Stimulated activated effector memory CD8-positive, alpha-beta T cell treated with anti-CD3 and anti-CD28 coated beads, Interleukin-12 subunit alpha, Interleukin-12 subunit beta, amount 100 ng/mL, for 72 hours (primary cell): ENCODE results near the gene ADCY7.
A peak's percentile ranks its signal among the peaks of the same experiment; 100 is the strongest.

Source experiments
- ATAC-seq: fragments of 150-1000 bp; cut with Tn5 transposase; 2 replicates; pipeline ENCODE4 v1.10.0; 2021
- DNase-seq, 2 donors: peaks; one replicate each; pipeline ENCODE4 v3.0.0; 2021 to 2022; ENCODE audit warnings: low spot score in 2 of 2
- H3K27ac Mint-ChIP-seq: one replicate; pipeline ENCODE4 v1.8.0; 2022; ENCODE audit warnings: mild to moderate bottlenecking, mixed read lengths
- H3K36me3 Mint-ChIP-seq: one replicate; pipeline ENCODE4 v1.8.0; 2022; ENCODE audit warnings: mild to moderate bottlenecking, mixed read lengths
- H3K4me1 Mint-ChIP-seq: one replicate; pipeline ENCODE4 v1.8.0; 2022; ENCODE audit warnings: mixed read lengths
- H3K4me3 Mint-ChIP-seq: one replicate; pipeline ENCODE4 v1.8.0; 2022; ENCODE audit warnings: mild to moderate bottlenecking, mixed read lengths
- H3K9me3 Mint-ChIP-seq: one replicate; pipeline ENCODE4 v1.8.0; 2022; ENCODE audit warnings: mixed read lengths

ADCY7 gene

DNA sequence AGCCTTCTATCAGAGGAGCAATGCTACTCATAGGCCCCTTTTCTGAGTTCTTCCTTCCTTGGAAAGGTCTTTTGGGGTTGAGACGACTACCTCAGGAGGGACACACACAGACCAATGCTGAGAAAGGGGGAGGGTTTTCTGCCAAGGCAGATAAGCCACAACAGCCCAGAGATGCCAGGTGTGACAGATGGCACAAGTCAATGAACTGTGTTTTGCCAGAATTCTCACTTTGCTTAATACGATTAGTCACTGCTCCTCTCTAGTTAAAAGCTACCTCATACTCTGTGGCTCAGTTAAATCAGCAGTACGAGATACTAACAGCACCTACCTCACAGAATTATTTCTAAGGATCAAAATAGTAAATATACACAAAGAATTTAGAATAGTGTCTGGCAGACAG lies 94.4 kb downstream of the ADCY7 start:
- H3K4me3 Mint-ChIP-seq = no peak overlapping the region
- DNase-seq (no peak), ATAC-seq (peak; percentile 50)
- H3K36me3 Mint-ChIP-seq = peaks cover 77% of the 10 kb centered on the region
- peak overlapping the region; percentile 20 for H3K27ac Mint-ChIP-seq
- H3K9me3 Mint-ChIP-seq = no peaks in the 10 kb centered on the region
- H3K4me1 Mint-ChIP-seq = peaks cover 42% of the 10 kb centered on the region

DNA sequence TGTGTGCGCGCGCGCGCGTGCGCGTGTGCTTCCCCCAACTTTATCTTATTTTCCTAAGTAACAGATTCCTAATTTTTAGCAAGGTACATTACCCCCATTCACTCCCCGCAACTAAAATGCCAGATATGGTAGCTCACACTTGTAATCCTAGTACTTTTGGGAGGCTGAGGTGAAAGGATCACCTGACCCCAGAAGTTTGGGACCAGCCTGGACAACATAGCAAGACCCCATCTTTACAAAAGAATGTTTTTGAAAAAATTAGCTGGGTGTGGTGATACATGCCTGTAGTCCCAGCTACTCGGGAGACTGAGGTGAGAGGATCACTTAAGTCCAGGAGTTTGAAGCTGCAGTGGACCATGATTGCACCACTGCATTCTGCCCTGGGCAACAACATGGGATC lies 97.3 kb downstream of the ADCY7 start:
- ATAC-seq (no peak), DNase-seq (no peak)
- peaks cover 60% of the 10 kb centered on the region for H3K4me1 Mint-ChIP-seq
- H3K9me3 Mint-ChIP-seq = no peaks in the 10 kb centered on the region
- H3K4me3 Mint-ChIP-seq = no peak overlapping the region
- peaks cover 88% of the 10 kb centered on the region for H3K36me3 Mint-ChIP-seq
- peak overlapping the region; percentile 30 for H3K27ac Mint-ChIP-seq

DNA sequence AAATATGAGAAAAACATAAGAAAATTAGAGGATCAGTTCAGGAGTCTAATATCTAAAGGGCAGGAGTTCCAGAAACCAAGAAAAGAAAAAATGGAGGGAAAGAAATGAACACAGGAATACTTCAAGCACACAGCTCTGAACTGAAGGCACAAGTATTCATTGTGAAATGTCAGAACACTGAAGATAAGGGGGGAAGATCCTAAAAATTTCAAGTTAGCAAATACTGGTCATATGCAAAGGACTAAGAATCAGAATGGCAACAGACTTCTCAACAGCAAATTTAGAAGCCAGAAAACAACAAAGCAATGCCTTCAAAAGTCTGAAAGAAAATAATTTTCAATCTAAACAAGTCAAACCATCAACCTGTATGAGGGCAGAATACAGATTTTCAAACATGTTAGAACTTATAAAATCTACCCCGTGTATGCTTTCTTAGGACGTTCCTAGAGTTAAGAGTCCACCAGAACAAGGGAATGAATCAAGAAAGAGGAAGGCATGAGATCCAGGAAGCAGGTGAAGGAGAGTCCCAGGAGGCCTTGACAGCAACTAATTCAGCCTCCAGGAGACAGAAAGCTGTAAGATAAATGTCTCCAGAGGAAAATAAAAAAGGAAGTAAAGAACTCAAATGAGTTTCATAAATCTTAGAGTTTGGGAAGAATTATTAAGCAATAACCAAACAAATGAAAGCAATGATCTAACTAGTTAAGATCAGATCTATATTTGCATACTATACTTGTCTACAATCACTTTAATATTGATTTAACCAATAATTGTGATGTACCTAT lies 99.6 kb downstream of the ADCY7 start:
- Mint-ChIP-seq H3K9me3 (no peaks in the 10 kb centered on the region), H3K36me3 (peaks cover 73% of the 10 kb centered on the region), H3K4me1 (peaks cover 62% of the 10 kb centered on the region), H3K27ac (no peak overlapping the region), H3K4me3 (peak overlapping the region; percentile 9)
- ATAC-seq (no peak), DNase-seq (no peak)
